HUES48 (cell line): ENCODE measurements around the gene SYNGR4.
"Not testable (repeated sequence)": the region's sequence is repeated elsewhere in the genome, so short reads cannot be mapped to it uniquely, and the experiment has no call there.

ENCODE experiments used
- H3K27ac ChIP-seq: one replicate; pipeline ENCODE4 v1.7.0; 2013; ENCODE audit warnings: low read depth, low read length, inconsistent platforms
- H3K27me3 ChIP-seq: 2 replicates; pipeline ENCODE4 v1.6.1; 2013; ENCODE audit warnings: mild to moderate bottlenecking, low read length; ENCODE audit not compliant: control insufficient read depth, insufficient read depth
- H3K36me3 ChIP-seq: 2 replicates; pipeline ENCODE4 v1.6.1; 2013; ENCODE audit warnings: low read length; ENCODE audit not compliant: control insufficient read depth, insufficient read depth
- H3K4me1 ChIP-seq: 2 replicates; pipeline ENCODE4 v1.6.1; 2013; ENCODE audit warnings: mild to moderate bottlenecking, low read length; ENCODE audit not compliant: control insufficient read depth, insufficient read depth
- H3K4me3 ChIP-seq: 2 replicates; pipeline ENCODE4 v1.5.1; 2013; ENCODE audit warnings: mild to moderate bottlenecking, low read depth, low read length
- H3K9ac ChIP-seq: 2 replicates; pipeline ENCODE4 v1.6.1; 2013; ENCODE audit warnings: mild to moderate bottlenecking, low read depth, low read length, moderate library complexity
- H3K9me3 ChIP-seq: 2 replicates; pipeline ENCODE4 v1.6.1; 2013; ENCODE audit warnings: low read length; ENCODE audit not compliant: control insufficient read depth, insufficient read depth

SYNGR4 gene, protein sequence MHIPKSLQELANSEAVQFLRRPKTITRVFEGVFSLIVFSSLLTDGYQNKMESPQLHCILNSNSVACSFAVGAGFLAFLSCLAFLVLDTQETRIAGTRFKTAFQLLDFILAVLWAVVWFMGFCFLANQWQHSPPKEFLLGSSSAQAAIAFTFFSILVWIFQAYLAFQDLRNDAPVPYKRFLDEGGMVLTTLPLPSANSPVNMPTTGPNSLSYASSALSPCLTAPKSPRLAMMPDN

DNA sequence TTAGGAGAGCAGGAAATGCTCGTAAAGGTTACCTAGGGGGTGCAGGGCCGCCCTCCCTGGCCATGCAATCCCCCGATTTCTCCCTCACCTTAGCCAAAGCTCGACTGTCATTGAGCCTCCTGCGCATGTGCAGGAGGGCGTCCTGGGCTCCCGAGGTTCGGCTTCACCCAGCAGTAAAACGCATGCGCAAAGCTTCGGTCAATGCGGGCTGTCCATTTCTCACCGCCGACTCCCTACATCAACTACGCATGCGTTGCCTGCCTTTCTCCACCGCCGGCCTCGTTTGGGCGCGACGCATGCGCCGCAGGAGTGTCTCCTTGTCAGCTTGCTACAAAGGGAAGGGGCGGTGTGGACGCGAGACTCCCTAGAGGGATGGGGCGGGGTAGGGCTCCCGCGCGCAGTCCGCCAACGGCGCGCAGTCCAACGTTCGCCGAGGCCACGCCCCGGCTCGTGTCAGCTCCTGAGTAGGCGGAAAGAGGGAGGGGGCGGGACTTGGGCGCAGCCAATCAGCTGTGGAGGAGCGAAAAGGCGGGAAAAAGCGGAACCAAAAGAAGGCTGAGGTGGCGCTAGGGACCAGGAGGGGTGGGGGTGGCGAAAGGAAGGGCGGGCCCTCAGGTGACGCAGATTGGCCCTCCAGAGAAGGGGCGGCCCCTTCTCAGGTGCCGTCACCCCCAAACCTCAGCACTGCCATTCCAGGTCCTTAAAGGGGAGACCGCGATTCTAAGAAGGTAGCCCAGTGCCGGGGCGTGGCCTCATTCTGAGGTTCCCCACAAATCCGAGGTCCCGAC lies at the start of gene SYNGR4, which contains the start of gene TMEM143:
Gene SYNGR4, plus strand, starts transcription at position 558 of the 788 bp plus-strand sequence. CDS start 1,476 bp downstream, outside the sequence.
Gene TMEM143, minus strand, starts transcription at position 131 of the 788 bp plus-strand sequence. Its CDS starts 20 bp downstream, at position 111.
- H3K4me1 ChIP-seq, result peaks cover 6% of the 10 kb centered on the region
- no peaks in the 10 kb centered on the region for H3K9me3 ChIP-seq

DNA sequence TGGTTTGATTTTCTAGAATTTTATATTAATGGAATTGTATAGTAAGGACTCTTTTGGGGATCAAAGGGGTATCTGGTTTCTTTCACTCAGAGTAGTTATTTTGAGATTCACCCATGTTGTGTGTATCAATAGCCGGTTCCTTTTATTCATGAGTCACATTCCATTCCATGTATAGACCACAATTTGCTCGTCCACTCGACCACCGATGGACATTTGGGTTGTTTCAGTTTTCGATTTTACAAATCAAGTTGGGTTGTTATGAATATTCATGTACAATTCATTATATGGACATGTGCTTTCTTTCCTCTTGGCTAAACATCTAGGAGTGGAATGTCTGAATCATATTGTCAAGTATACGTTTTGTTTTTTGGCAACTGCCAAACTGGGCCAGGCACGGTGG lies 48.5 kb upstream of the SYNGR4 start:
- H3K27me3 ChIP-seq, result no peaks in the 10 kb centered on the region
- no peaks in the 10 kb centered on the region for H3K36me3 ChIP-seq
- no peak overlapping the region for H3K4me3 ChIP-seq
- no peak overlapping the region for H3K27ac ChIP-seq
- no peaks in the 10 kb centered on the region for H3K9me3 ChIP-seq
- H3K9ac ChIP-seq, result no peak overlapping the region
- peaks cover 10% of the 10 kb centered on the region for H3K4me1 ChIP-seq

More for the DNA sequence above, at the start of gene SYNGR4, which contains the start of gene TMEM143:
- H3K27ac ChIP-seq, result peak within 1 kb of the TSS; percentile 87
- H3K4me3 ChIP-seq, result peak within 1 kb of the TSS; percentile 69
- peak within 1 kb of the TSS; percentile 67 for H3K9ac ChIP-seq
- H3K27me3 ChIP-seq, result no peaks in the 10 kb centered on the region
- peaks cover 3% of the 10 kb centered on the region; the same call in 1 of the 2 replicates for H3K36me3 ChIP-seq

DNA sequence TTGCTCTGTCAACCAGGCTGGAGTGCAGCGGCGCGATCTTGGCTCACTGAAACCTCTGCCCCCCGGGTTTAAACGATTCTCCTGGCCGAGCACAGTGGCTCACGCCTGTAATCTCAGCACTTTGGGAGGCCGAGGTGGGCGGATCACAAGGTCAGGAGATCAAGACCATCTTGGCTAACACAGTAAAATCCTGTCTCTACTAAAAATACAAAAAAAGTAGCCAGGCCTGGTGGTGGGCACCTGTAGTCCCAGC lies 46.5 kb upstream of the SYNGR4 start:
- H3K4me3 ChIP-seq, H3K9ac ChIP-seq, H3K9me3 ChIP-seq, H3K27me3 ChIP-seq, H3K36me3 ChIP-seq, H3K27ac ChIP-seq: not testable (repeated sequence)
- H3K4me1 ChIP-seq, result peaks cover 17% of the 10 kb centered on the region

DNA sequence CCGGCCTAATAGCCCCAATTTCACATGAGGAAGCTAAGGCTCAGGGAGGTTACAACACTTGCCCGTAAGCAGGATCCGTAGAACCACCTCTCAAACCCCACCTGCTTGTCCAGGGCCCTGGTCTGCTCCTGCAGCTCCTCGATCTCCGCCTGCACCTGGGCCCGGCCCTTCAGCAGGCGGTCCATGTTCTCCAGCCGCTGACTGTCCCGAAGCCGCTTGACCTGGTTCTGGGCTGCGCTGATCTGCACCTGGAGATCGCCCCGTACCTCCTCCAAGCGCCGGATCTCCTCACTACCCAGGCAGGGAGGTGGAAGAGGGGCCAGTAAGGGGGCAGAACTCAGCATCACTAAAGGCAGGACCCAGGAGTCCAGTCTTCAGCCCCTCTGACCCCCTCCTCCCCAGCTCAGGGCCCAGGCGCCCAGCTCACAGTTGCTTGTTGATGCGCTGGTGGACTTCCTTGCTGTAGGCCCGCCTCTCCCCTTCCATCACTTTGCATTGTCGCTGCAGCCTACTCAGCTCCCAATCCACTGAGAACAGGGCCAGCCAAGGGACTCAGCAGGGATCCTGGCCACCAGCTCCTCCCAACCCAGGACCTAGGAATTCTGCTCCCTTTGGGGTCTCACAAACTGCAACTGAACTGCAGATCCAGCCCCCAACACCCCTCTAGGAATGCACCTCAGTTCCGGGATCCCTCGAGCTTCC lies 45.7 kb upstream of the SYNGR4 start:
- no peak overlapping the region for H3K27ac ChIP-seq
- H3K36me3 ChIP-seq, result no peaks in the 10 kb centered on the region
- H3K27me3 ChIP-seq, result no peaks in the 10 kb centered on the region
- H3K4me3 ChIP-seq, result no peak overlapping the region
- H3K9me3 ChIP-seq, result no peaks in the 10 kb centered on the region
- H3K4me1 ChIP-seq, result peaks cover 18% of the 10 kb centered on the region
- H3K9ac ChIP-seq, result no peak overlapping the region

- Histone ChIP-seq H3K9ac (no peak overlapping the region), H3K4me1 (peaks cover 18% of the 10 kb centered on the region), H3K27ac (peak overlapping the region; percentile 17), H3K4me3 (peak overlapping the region; percentile 73; the same call in 1 of the 2 replicates), H3K9me3 (no peaks in the 10 kb centered on the region), H3K27me3 (no peaks in the 10 kb centered on the region), H3K36me3 (no peaks in the 10 kb centered on the region)
Measured at GRCh38 chr19:48319647-48320541, 44.3 kb upstream of the SYNGR4 start.

DNA sequence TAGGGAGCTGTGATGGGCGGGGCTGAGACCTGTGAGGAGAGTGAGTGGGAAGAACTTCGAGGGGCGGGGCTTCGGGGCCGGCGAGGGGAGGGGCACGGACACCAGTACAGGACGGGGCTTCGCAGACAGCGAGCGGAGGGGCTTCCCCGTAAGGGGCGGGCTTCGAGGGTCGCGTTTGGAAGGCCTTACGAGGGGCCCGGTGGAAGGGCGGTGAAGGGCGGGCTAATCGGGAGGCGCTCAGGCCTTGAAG lies 42.9 kb upstream of the SYNGR4 start:
- peaks cover 25% of the 10 kb centered on the region for H3K4me1 ChIP-seq
- no peaks in the 10 kb centered on the region for H3K9me3 ChIP-seq
- no peaks in the 10 kb centered on the region for H3K27me3 ChIP-seq
- no peaks in the 10 kb centered on the region for H3K36me3 ChIP-seq
- H3K27ac ChIP-seq, result peak overlapping the region; percentile 92
- peak overlapping the region; percentile 74 for H3K9ac ChIP-seq
- peak overlapping the region; percentile 73 for H3K4me3 ChIP-seq

DNA sequence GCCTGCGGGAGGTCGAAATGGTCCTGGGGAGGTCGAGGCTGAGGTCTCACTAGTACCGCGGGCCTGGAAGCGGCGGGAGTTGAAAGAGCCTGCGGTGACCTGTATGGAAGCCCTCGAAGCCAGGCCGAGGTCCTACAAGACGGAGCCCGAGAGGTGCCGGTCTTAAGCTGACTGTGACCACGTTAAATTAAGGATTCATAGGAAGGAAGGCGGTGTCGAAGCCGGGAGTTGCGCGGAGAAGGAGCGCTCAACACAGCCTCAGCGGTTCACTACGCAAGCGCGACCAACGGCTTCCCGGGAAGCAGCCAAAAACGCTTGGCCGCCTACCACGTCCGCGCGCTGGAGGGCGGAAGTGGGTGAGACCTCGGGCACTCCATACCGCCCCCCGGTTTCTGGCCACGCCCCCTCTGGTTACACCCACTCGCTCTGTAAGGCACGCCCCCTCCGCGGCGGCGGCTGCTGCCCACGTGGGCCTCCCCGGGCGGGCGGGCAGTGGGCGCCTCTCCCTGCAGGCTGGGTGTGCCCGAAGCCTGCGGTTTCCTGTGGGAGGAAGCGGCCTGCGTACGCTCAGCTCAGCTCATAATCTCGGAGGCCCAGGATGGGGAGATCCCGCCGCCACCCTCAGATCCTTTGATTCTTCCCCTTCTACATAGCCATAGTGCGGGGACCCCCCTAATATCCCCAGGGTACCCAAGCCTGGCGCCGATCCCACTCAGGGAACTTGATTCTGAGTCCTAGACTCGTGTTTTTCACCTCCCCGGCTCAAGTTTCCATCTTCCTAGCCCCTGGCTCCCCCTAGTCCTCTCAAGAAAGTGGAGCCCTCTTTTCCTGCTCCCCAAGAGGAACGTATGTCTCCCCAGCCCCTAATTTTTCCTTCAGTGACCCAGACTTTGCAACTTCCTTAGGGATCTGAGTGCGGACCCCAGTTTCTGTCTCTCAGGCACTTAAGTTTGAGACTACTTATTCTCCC lies 42.3 kb upstream of the SYNGR4 start:
- Histone ChIP-seq H3K36me3 (no peaks in the 10 kb centered on the region), H3K9ac (peak overlapping the region; percentile 74), H3K4me1 (peaks cover 25% of the 10 kb centered on the region), H3K27me3 (no peaks in the 10 kb centered on the region), H3K9me3 (no peaks in the 10 kb centered on the region), H3K27ac (peak overlapping the region; percentile 92), H3K4me3 (peak overlapping the region; percentile 73)

- Histone ChIP-seq H3K9ac (0 out of 2 replicates have a peak within 1 kb of the TSS, but pooled peaks have one; percentile 26), H3K27me3 (no peaks in the 10 kb centered on the region), H3K36me3 (no peaks in the 10 kb centered on the region), H3K4me3 (peak within 1 kb of the TSS; percentile 58), H3K4me1 (peaks cover 24% of the 10 kb centered on the region), H3K9me3 (no peaks in the 10 kb centered on the region), H3K27ac (peak within 1 kb of the TSS; percentile 82)
Measured at GRCh38 chr19:48325265-48325910, 38.8 kb upstream of the SYNGR4 start, which contains the start of gene EMP3. EMP3 (plus strand) TSS chr19:48325552; CDS start chr19:48326845, 1,293 bp downstream.

DNA sequence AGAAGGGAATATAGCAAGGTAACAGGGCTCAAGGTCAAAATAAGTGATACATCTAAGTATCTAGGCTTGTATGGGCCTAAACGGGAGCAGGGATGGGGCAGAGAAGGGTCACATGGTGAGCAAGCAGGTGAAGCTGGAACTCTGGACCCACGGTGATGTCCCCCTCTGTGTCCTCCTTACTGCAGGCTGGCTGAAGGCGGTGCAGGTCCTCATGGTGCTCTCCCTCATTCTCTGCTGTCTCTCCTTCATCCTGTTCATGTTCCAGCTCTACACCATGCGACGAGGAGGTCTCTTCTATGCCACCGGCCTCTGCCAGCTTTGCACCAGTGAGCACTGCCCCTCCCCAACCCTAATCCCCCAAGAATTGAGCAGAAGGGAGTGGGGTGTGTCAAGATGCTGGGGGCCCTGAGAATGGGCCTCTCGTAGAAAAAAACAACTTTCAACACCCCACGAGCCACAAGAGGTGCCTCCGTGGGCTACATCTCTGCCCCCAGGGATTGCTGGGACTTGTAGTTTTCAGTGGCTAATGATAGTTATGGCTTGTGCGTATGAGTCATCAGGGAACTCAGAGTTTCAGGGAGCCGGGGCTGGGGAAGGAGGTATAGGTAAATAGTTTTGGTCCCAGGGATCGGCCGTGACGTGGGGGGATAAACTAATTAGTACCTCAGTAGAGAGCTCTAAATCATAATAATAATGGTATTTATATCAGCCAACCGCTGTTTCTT lies 34.8 kb upstream of the SYNGR4 start:
- Histone ChIP-seq H3K4me1 (peaks cover 30% of the 10 kb centered on the region), H3K27me3 (no peaks in the 10 kb centered on the region), H3K4me3 (peak overlapping the region; percentile 70; the same call in 1 of the 2 replicates), H3K36me3 (no peaks in the 10 kb centered on the region), H3K27ac (peak overlapping the region; percentile 63), H3K9ac (no peak overlapping the region), H3K9me3 (no peaks in the 10 kb centered on the region)
